Measurements from ENCODE around the gene YPEL2. TPM values are rescaled to one million over a fixed set of nuclear protein-coding genes. Genes with fewer than 3 reads are reported as not detected.

Gene YPEL2
- total RNA-seq, 1 donor from 2014 or later, result 28.9 TPM

- ATAC-seq (ENCODE audit: poor library complexity) (peak; percentile 30), DNase-seq (no peak)
- intact Hi-C loops (cut with DNase I), result no loop called here
Measured at GRCh38 chr17:59416184-59416583, 84.7 kb downstream of the YPEL2 start.

GRCh38 chr17:59417452-59417851 lies 86.0 kb downstream of the YPEL2 start:
- no peak for ATAC-seq (ENCODE audit: poor library complexity)
- DNase-seq, result no peak
- intact Hi-C loops (cut with DNase I), result no loop called here

- no peak for DNase-seq
- intact Hi-C loops (cut with DNase I), result no loop called here
- ATAC-seq (ENCODE audit: poor library complexity), result no peak
Measured at GRCh38 chr17:59418732-59419166, 87.3 kb downstream of the YPEL2 start.

GRCh38 chr17:59420901-59421300 lies 89.4 kb downstream of the YPEL2 start:
- DNase-seq, result no peak
- no peak for ATAC-seq (ENCODE audit: poor library complexity)
- intact Hi-C loops (cut with DNase I), result no loop called here

GRCh38 chr17:59421722-59422121 lies 90.3 kb downstream of the YPEL2 start:
- ATAC-seq (ENCODE audit: poor library complexity) (no peak), DNase-seq (no peak)
- intact Hi-C loops (cut with DNase I), result no loop called here

- ATAC-seq (ENCODE audit: poor library complexity) (peak; percentile 67), DNase-seq (peak; percentile 45)
- intact Hi-C loops (cut with DNase I), result no loop called here
Measured at GRCh38 chr17:59423137-59423724, 91.8 kb downstream of the YPEL2 start.

- DNase-seq (no peak), ATAC-seq (ENCODE audit: poor library complexity) (peak; percentile 0)
- intact Hi-C loops (cut with DNase I), result loop anchor here (2.0 kb wide), 1 partner anchor 89 kb away; no protein-coding TSS in a partner anchor
Measured at GRCh38 chr17:59423903-59424302, 92.4 kb downstream of the YPEL2 start.

- peak; percentile 21 for ATAC-seq (ENCODE audit: poor library complexity)
- DNase-seq, result no peak
- intact Hi-C loops (cut with DNase I), result loop anchor here (2.0 kb wide), 1 partner anchor 90 kb away; no protein-coding TSS in a partner anchor
Measured at GRCh38 chr17:59424331-59424730, 92.9 kb downstream of the YPEL2 start.

- intact Hi-C loops (cut with DNase I), result loop anchor here (2.0 to 5.0 kb wide), 2 partner anchors 43 to 91 kb away; no protein-coding TSS in a partner anchor
- peak; percentile 76 for ATAC-seq (ENCODE audit: poor library complexity)
- DNase-seq, result peak; percentile 70
Measured at GRCh38 chr17:59425085-59425931, 93.9 kb downstream of the YPEL2 start.

GRCh38 chr17:59426031-59426430 lies 94.6 kb downstream of the YPEL2 start:
- DNase-seq (no peak), ATAC-seq (ENCODE audit: poor library complexity) (no peak)
- intact Hi-C loops (cut with DNase I), result loop anchor here (5.0 kb wide), 1 partner anchor 44 kb away; no protein-coding TSS in a partner anchor

- intact Hi-C loops (cut with DNase I), result loop anchor here (5.0 kb wide), 1 partner anchor 45 kb away; no protein-coding TSS in a partner anchor
- DNase-seq (no peak), ATAC-seq (ENCODE audit: poor library complexity) (peak; percentile 36)
Measured at GRCh38 chr17:59427425-59427921, 96.0 kb downstream of the YPEL2 start.

GRCh38 chr17:59427996-59428395 lies 96.5 kb downstream of the YPEL2 start:
- no peak for DNase-seq
- no peak for ATAC-seq (ENCODE audit: poor library complexity)
- intact Hi-C loops (cut with DNase I), result loop anchor here (5.0 kb wide), 1 partner anchor 46 kb away; no protein-coding TSS in a partner anchor

GRCh38 chr17:59428916-59429485 lies 97.5 kb downstream of the YPEL2 start:
- ATAC-seq (ENCODE audit: poor library complexity) (no peak), DNase-seq (no peak)
- intact Hi-C loops (cut with DNase I), result loop anchor here (5.0 kb wide), 1 partner anchor 47 kb away; no protein-coding TSS in a partner anchor

GRCh38 chr17:59431601-59432000 lies 100.1 kb downstream of the YPEL2 start:
- DNase-seq, result no peak
- intact Hi-C loops (cut with DNase I), result no loop called here
- no peak for ATAC-seq (ENCODE audit: poor library complexity)

GRCh38 chr17:59432657-59433056 lies 101.2 kb downstream of the YPEL2 start:
- DNase-seq (no peak), ATAC-seq (ENCODE audit: poor library complexity) (no peak)
- intact Hi-C loops (cut with DNase I), result no loop called here

- ATAC-seq (ENCODE audit: poor library complexity), result no peak
- DNase-seq, result no peak
- intact Hi-C loops (cut with DNase I), result no loop called here
Measured at GRCh38 chr17:59433586-59433985, 102.1 kb downstream of the YPEL2 start.

- ATAC-seq (ENCODE audit: poor library complexity), result no peak
- DNase-seq, result no peak
- intact Hi-C loops (cut with DNase I), result no loop called here
Measured at GRCh38 chr17:59434429-59434828, 103.0 kb downstream of the YPEL2 start.

GRCh38 chr17:59435238-59435637 lies 103.8 kb downstream of the YPEL2 start:
- ATAC-seq (ENCODE audit: poor library complexity), result no peak
- no peak for DNase-seq
- intact Hi-C loops (cut with DNase I), result loop anchor here (5.0 kb wide), 1 partner anchor 63 kb away; no protein-coding TSS in a partner anchor

- DNase-seq, result peak; percentile 70
- ATAC-seq (ENCODE audit: poor library complexity), result peak; percentile 77
- intact Hi-C loops (cut with DNase I), result loop anchor here (5.0 kb wide), 1 partner anchor 65 kb away; no protein-coding TSS in a partner anchor
Measured at GRCh38 chr17:59436900-59437299, 105.4 kb downstream of the YPEL2 start.
